HG03139 (cell line): ENCODE results near the gene HADH.

ENCODE experiments used
- ATAC-seq: cut with Tn5 transposase; IDR thresholded peaks from one replicate; pipeline ENCODE4 v1.9.1; 2021; ENCODE audit not compliant: unreplicated experiment

Gene HADH

GRCh38 chr4:108055787-108056186 lies 66.1 kb downstream of the HADH start:
- no peak for ATAC-seq

GRCh38 chr4:108056418-108056817 lies 66.7 kb downstream of the HADH start:
- no peak for ATAC-seq

- ATAC-seq = no peak
These were observed 69.2 kb downstream of the HADH start for GRCh38 chr4:108058685-108059440.

GRCh38 chr4:108060164-108060563 lies 70.5 kb downstream of the HADH start:
- no peak for ATAC-seq

- no peak for ATAC-seq
These were observed 71.1 kb downstream of the HADH start for GRCh38 chr4:108060686-108061321.

GRCh38 chr4:108068442-108068841 lies 78.8 kb downstream of the HADH start:
- ATAC-seq = no peak

- ATAC-seq = no peak
These were observed 81.1 kb downstream of the HADH start for GRCh38 chr4:108070775-108071174.

- no peak for ATAC-seq
These were observed 82.6 kb downstream of the HADH start for GRCh38 chr4:108072300-108072699.

- ATAC-seq = no peak
These were observed 88.5 kb downstream of the HADH start for GRCh38 chr4:108078024-108078733.

- ATAC-seq = no peak
These were observed 91.1 kb downstream of the HADH start for GRCh38 chr4:108080747-108081146.

GRCh38 chr4:108081256-108081655 lies 91.6 kb downstream of the HADH start:
- ATAC-seq = no peak
